Endothelial cell of umbilical vein (primary cell): Measurements from ENCODE around the gene INPP5A. TPM values are rescaled to one million over a fixed set of nuclear protein-coding genes. Genes with fewer than 3 reads are reported as not detected.

Source experiments
- BruUV-seq: library from RNA; stranded (reverse); fragments of 400-500 nt; replicated peaks from 2 replicates; lab custom pipeline; 2021; lab: Mats Ljungman, UMichigan
- CTCF ChIA-PET: fragments of 300-600, 350-600 bp; sonication (Branson Sonifier 250); formaldehyde crosslinking; loops from one replicate; lab custom pipeline; 2021; ENCODE audit warnings: antibody characterized with exemption, inconsistent platforms; lab: Charles Lee
- POLR2A ChIA-PET: fragments of 300-600, 350-600 bp; sonication (Branson Sonifier 250); formaldehyde crosslinking; loops from one replicate; lab custom pipeline; 2021; ENCODE audit warnings: antibody characterized with exemption, inconsistent platforms; lab: Charles Lee
- DNase-seq: peaks from one replicate; pipeline ENCODE4 v3.0.0-alpha.2; 2011; ENCODE audit warnings: low read depth, low spot score
- FAIRE-seq: peaks from 2 replicates; lab custom pipeline; 2011; peaks lifted over from hg19 to GRCh38; lab: Jason Lieb, UNC
- H2AFZ ChIP-seq: 2 replicates; pipeline ENCODE4 v1.6.0; 2012; ENCODE audit warnings: low read depth, low read length, control low read depth, inconsistent platforms
- H3K27ac ChIP-seq: 2 replicates; pipeline ENCODE4 v1.5.1; 2011; ENCODE audit warnings: low read depth, mild to moderate bottlenecking, control low read depth, low read length, moderate library complexity; ENCODE audit not compliant: insufficient read depth
- H3K27me3 ChIP-seq, 2 experiments: 2 replicates each; pipeline versions ENCODE4 v1.6.0 to v1.6.1; 2011; ENCODE audit warnings: low read length in 2 of 2, mixed read lengths in 1 of 2; ENCODE audit not compliant: control insufficient read depth in 2 of 2, insufficient read depth in 2 of 2
- H3K36me3 ChIP-seq, 2 experiments: 2 replicates in 1 of 2; 3 replicates in 1 of 2; pipeline ENCODE4 v1.5.1; 2011; ENCODE audit warnings: low read length in 2 of 2, mild to moderate bottlenecking in 1 of 2, moderate library complexity in 1 of 2; ENCODE audit not compliant: control insufficient read depth in 2 of 2, insufficient read depth in 2 of 2; ENCODE audit errors: extremely low read depth in 1 of 2
- H3K4me1 ChIP-seq: 3 replicates; pipeline ENCODE4 v1.5.1; 2011; ENCODE audit warnings: mild to moderate bottlenecking, low read length; ENCODE audit not compliant: control insufficient read depth, insufficient read depth; ENCODE audit errors: extremely low read depth
- H3K4me2 ChIP-seq: 2 replicates; pipeline ENCODE4 v1.6.1; 2011; ENCODE audit warnings: low read length, control low read depth, mixed read lengths; ENCODE audit not compliant: insufficient read depth
- H3K4me3 ChIP-seq, 3 experiments: fragments of 200-600 bp in 1 of 3; sonication (generic), shearing (Covaris generic) in 1 of 3; replicated peaks in 1 of 3; 2 replicates each; pipeline ENCODE4 v1.5.1; 2011 to 2016; ENCODE audit warnings: control low read depth in 3 of 3, low read length in 3 of 3, mild to moderate bottlenecking in 2 of 3, inconsistent platforms in 1 of 3, low read depth in 1 of 3, moderate library complexity in 1 of 3; ENCODE audit not compliant: insufficient read depth in 1 of 3
- H3K79me2 ChIP-seq: 2 replicates; pipeline ENCODE4 v1.6.0; 2012; ENCODE audit warnings: low read length, inconsistent platforms; ENCODE audit not compliant: control insufficient read depth, insufficient read depth
- H3K9ac ChIP-seq: replicated peaks from 2 replicates; pipeline ENCODE3; 2011; ENCODE audit warnings: low read length, control low read depth; ENCODE audit not compliant: insufficient read depth; ENCODE audit errors: extremely low read depth
- H3K9me1 ChIP-seq: replicated peaks from 3 replicates; pipeline ENCODE4 v1.6.0; 2011; ENCODE audit warnings: mild to moderate bottlenecking, low read length; ENCODE audit not compliant: control insufficient read depth, insufficient read depth; ENCODE audit errors: extremely low read depth
- H3K9me3 ChIP-seq: replicated peaks from 2 replicates; pipeline ENCODE4 v1.5.1; 2012; ENCODE audit warnings: low read length, inconsistent platforms; ENCODE audit not compliant: control insufficient read depth, insufficient read depth
- H4K20me1 ChIP-seq: replicated peaks from 2 replicates; pipeline ENCODE3; 2011; ENCODE audit warnings: mild to moderate bottlenecking, low read length; ENCODE audit not compliant: control insufficient read depth, insufficient read depth; ENCODE audit errors: extremely low read depth
- EZH2 ChIP-seq: IDR thresholded peaks from 2 replicates; pipeline ENCODE4 v1.6.1; 2012; ENCODE audit warnings: borderline replicate concordance, low read depth, mild to moderate bottlenecking, moderate library complexity, low read length, inconsistent platforms; ENCODE audit not compliant: severe bottlenecking
- FOS ChIP-seq: IDR thresholded peaks from 2 replicates; pipeline ENCODE4 v1.6.1; 2011; ENCODE audit warnings: mild to moderate bottlenecking, low read length, moderate library complexity, borderline replicate concordance; ENCODE audit not compliant: insufficient read depth
- GATA2 ChIP-seq: IDR thresholded peaks from 2 replicates; pipeline ENCODE4 v1.7.0; 2011; ENCODE audit warnings: low read depth, mild to moderate bottlenecking, moderate library complexity, mixed read lengths, low read length; ENCODE audit not compliant: insufficient read length, insufficient read depth
- JUN ChIP-seq: IDR thresholded peaks from 2 replicates; pipeline ENCODE4 v1.6.1; 2011; ENCODE audit warnings: borderline replicate concordance, low read depth; ENCODE audit not compliant: insufficient read length, insufficient read depth
- MYC ChIP-seq: IDR thresholded peaks from one replicate; pipeline ENCODE4 v1.6.1; 2011; ENCODE audit warnings: mild to moderate bottlenecking, low read depth, low read length
- POLR2A ChIP-seq: IDR thresholded peaks from 2 replicates; pipeline ENCODE4 v1.6.1; 2012; ENCODE audit warnings: low read depth, mild to moderate bottlenecking, control low read depth, low read length
- POLR2AphosphoS5 ChIP-seq: IDR thresholded peaks from 2 replicates; pipeline ENCODE4 v1.6.1; 2012; ENCODE audit warnings: low read depth, mild to moderate bottlenecking, control low read depth, low read length, moderate library complexity; ENCODE audit not compliant: insufficient read depth
- dilution Hi-C: fragments of 300-500 bp; cut with MboI; formaldehyde crosslinking; loops from one replicate; pipeline ENCODE4 v1.15.0; 2019; ENCODE audit warnings: low sequenced_read_pairs; ENCODE audit not compliant: extremely low pct_ligation_motif_present
- intact Hi-C: fragments of 100-400 bp; cut with micrococcal nuclease; formaldehyde crosslinking; loops from one replicate; pipeline ENCODE4 v1.10.0; 2022
- polyA plus RNA-seq, 4 experiments: library from polyadenylated mRNA; depleted of rRNA in 3 of 4; stranded (reverse) in 3 of 4; unstranded in 1 of 4; fragments of >200 nt; gene quantifications; 2 replicates each; pipeline versions ENCODE4 v1.2.1 to v1.2.3, GENCODE V29; 2011 to 2012; ENCODE audit warnings: missing spikeins in 1 of 4
- total RNA-seq: library from RNA; stranded (reverse); gene quantifications from 2 replicates; pipeline ENCODE4 v1.2.3, GENCODE V29; 2021
- TF ChIP-seq, protein P1 (sequence below): IDR thresholded peaks from 2 replicates; pipeline ENCODE4 v1.6.1; 2011; ENCODE audit not compliant: insufficient read depth, insufficient read length
- TF ChIP-seq, protein P2 (sequence below), 2 donors: IDR thresholded peaks; 1 replicate in 1 of 2; 2 replicates in 1 of 2; pipeline ENCODE4 v1.5.1; 2011; ENCODE audit warnings: low read length in 2 of 2, mild to moderate bottlenecking in 2 of 2, moderate library complexity in 2 of 2, control low read depth in 1 of 2, inconsistent platforms in 1 of 2, low read depth in 1 of 2; ENCODE audit not compliant: insufficient read depth in 1 of 2; ENCODE audit errors: extremely low read depth in 1 of 2

The INPP5A gene
- total and polyA plus RNA-seq, 2 donors (not counting 3 experiments of a cell fraction or from before 2014, with no cell fraction given), result 22.9 to 33.2 TPM

DNA sequence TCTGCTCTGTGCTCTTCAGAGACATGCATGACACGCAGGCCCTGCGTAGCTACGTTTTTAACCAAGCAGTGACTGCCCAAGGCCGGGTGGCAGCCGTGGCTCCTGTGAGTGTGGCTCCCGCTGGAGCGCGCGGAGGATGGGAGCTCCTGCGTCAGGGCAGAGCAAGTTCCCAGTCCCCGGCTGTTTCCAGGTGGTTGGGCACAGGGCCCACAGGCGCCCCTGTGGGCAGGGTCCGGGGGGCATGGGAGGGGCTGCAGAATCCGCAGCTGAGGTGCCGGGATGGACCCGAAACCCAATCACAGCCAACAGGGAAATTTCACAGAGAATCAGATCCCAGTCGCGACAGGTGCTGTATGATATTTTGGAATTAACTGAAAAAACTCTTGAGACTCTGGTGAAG is 238.6 kb downstream of the INPP5A start:
- dilution Hi-C loops, result no loop called here
- POLR2A ChIA-PET, result no interaction called here

More for the DNA sequence above, 238.6 kb downstream of the INPP5A start:
- Histone ChIP-seq H3K9me3 (no peaks in the 10 kb centered on the region), H3K27me3 (no peaks in the 10 kb centered on the region), H3K27ac (no peak overlapping the region), H4K20me1 (no peaks in the 10 kb centered on the region), H3K9me1 (no peaks in the 10 kb centered on the region), H2AFZ (no peak overlapping the region), H3K4me1 (no peaks in the 10 kb centered on the region), H3K4me3 (no peak overlapping the region), H3K36me3 (no peaks in the 10 kb centered on the region), H3K9ac (no peak overlapping the region), H3K79me2 (no peaks in the 10 kb centered on the region), H3K4me2 (no peak overlapping the region)
- intact Hi-C loops, result no loop called here
- DNase-seq (no peak), FAIRE-seq (no peak)
- no TSS peak for BruUV-seq
- TF ChIP-seq POLR2AphosphoS5, result no peak
- TF ChIP-seq EZH2, result no peak
- no peak for TF ChIP-seq GATA2
- TF ChIP-seq, protein P1, sequence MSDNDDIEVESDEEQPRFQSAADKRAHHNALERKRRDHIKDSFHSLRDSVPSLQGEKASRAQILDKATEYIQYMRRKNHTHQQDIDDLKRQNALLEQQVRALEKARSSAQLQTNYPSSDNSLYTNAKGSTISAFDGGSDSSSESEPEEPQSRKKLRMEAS, result no peak
- no peak for TF ChIP-seq FOS
- TF ChIP-seq, protein P2, sequence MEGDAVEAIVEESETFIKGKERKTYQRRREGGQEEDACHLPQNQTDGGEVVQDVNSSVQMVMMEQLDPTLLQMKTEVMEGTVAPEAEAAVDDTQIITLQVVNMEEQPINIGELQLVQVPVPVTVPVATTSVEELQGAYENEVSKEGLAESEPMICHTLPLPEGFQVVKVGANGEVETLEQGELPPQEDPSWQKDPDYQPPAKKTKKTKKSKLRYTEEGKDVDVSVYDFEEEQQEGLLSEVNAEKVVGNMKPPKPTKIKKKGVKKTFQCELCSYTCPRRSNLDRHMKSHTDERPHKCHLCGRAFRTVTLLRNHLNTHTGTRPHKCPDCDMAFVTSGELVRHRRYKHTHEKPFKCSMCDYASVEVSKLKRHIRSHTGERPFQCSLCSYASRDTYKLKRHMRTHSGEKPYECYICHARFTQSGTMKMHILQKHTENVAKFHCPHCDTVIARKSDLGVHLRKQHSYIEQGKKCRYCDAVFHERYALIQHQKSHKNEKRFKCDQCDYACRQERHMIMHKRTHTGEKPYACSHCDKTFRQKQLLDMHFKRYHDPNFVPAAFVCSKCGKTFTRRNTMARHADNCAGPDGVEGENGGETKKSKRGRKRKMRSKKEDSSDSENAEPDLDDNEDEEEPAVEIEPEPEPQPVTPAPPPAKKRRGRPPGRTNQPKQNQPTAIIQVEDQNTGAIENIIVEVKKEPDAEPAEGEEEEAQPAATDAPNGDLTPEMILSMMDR (IDR thresholded peaks at IDR 0.05; ENCODE audit: extremely low read depth in 1 of 2, insufficient read depth in 1 of 2, low read depth in 1 of 2, low read length in 2 of 2), result no peak
- TF ChIP-seq JUN, result no peak
- no peak for TF ChIP-seq MYC
- TF ChIP-seq POLR2A, result no peak
- CTCF ChIA-PET, result no interaction called here
